HG02938 (cell line): ENCODE measurements around the gene MFN1.

Source experiments
- ATAC-seq: cut with Tn5 transposase; IDR thresholded peaks from one replicate; pipeline ENCODE4 v1.9.1; 2021; ENCODE audit warnings: mild to moderate bottlenecking, moderate library complexity; ENCODE audit not compliant: unreplicated experiment

The MFN1 gene

GRCh38 chr3:179336345-179336929 is 11.1 kb upstream of the MFN1 start:
- ATAC-seq, result no peak

- ATAC-seq, result peak; percentile 62
These were observed 960 bp downstream of the MFN1 start for GRCh38 chr3:179348325-179349013.

GRCh38 chr3:179355996-179356395 is 8.5 kb downstream of the MFN1 start:
- ATAC-seq, result no peak

- no peak for ATAC-seq
These were observed 15.8 kb downstream of the MFN1 start for GRCh38 chr3:179363332-179363731.

- no peak for ATAC-seq
These were observed 22.1 kb downstream of the MFN1 start for GRCh38 chr3:179369621-179370020.

- ATAC-seq, result no peak
These were observed 26.4 kb downstream of the MFN1 start for GRCh38 chr3:179373938-179374337.

- ATAC-seq, result no peak
These were observed 27.8 kb downstream of the MFN1 start for GRCh38 chr3:179375091-179375999.

- ATAC-seq, result no peak
These were observed 29.0 kb downstream of the MFN1 start for GRCh38 chr3:179376474-179376873.

GRCh38 chr3:179391906-179392305 is 44.4 kb downstream of the MFN1 start:
- no peak for ATAC-seq

- no peak for ATAC-seq
These were observed 51.2 kb downstream of the MFN1 start for GRCh38 chr3:179398574-179399231.

- ATAC-seq, result no peak
These were observed 54.1 kb downstream of the MFN1 start for GRCh38 chr3:179401561-179401960.

GRCh38 chr3:179402963-179403362 is 55.5 kb downstream of the MFN1 start:
- ATAC-seq, result no peak

- no peak for ATAC-seq
These were observed 56.8 kb downstream of the MFN1 start for GRCh38 chr3:179404307-179404706.

- no peak for ATAC-seq
These were observed 62.8 kb downstream of the MFN1 start for GRCh38 chr3:179410331-179410730.

GRCh38 chr3:179410999-179411398 is 63.5 kb downstream of the MFN1 start:
- ATAC-seq, result peak; percentile 56

GRCh38 chr3:179414804-179415203 is 67.3 kb downstream of the MFN1 start:
- ATAC-seq, result no peak

- ATAC-seq, result no peak
These were observed 67.9 kb downstream of the MFN1 start for GRCh38 chr3:179415377-179415776.

GRCh38 chr3:179416681-179417080 is 69.2 kb downstream of the MFN1 start:
- ATAC-seq, result no peak

- no peak for ATAC-seq
These were observed 71.1 kb downstream of the MFN1 start for GRCh38 chr3:179418610-179419009.

GRCh38 chr3:179421500-179421899 is 74.0 kb downstream of the MFN1 start:
- ATAC-seq, result no peak

GRCh38 chr3:179425075-179425474 is 77.6 kb downstream of the MFN1 start:
- no peak for ATAC-seq
